GM20000 (cell line): ENCODE data around the gene SS18L1.

Experiments
- DNase-seq: peaks from one replicate; pipeline ENCODE4 v3.0.0; 2012; ENCODE audit warnings: low spot score
- TF ChIP-seq, protein P1 (sequence below): IDR thresholded peaks from 2 replicates; pipeline ENCODE4 v1.5.1; 2012; ENCODE audit warnings: mild to moderate bottlenecking, control low read depth; ENCODE audit errors: extremely low read depth, missing control alignments

Gene SS18L1

DNA sequence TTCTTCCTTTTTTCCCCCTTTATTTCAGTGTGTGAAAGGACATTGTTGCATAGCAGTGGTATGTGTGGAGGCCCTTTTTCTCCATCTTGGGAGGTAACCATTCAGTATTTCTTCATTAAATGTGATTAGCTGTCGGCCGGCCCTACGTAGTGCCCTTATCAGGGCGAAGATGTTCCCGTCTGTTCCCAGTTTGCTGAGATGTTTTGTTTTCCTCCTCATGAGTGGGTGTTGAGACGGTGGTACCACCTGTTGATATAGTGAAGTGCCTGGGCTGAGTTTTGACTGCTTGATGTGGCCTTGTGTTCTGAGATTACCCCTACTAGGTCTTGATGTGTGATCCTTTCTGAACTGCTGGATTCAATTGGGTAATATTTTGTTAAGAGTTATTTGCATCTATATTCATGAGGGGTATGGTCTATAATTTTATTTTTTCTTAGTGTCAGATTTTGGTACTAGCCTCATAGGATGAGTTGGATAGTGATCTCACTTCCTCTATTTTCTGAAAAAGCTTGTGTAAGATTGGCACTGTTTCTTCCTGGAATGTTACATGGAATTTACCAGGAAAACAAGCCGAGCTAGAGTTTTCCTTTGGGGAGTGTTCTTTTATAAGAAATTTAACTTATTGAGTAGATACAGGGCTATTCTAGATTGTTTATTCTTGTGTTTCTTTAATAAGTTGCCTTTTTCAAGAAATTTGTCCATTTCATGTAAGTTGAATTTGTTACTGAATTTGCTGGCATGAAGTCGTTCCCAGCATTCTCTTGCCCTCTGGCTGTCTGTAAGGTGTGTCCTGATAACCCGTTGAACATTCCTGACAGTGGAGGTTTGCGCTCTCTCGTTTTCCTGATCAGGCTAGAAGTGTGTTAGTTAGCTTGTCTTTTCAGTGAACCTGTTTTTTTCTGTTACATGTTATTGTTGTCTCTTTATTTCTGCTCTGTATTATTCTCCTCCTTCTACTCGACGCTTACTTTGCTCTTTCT, 43.6 kb downstream of the SS18L1 start:
- TF ChIP-seq, protein P1, sequence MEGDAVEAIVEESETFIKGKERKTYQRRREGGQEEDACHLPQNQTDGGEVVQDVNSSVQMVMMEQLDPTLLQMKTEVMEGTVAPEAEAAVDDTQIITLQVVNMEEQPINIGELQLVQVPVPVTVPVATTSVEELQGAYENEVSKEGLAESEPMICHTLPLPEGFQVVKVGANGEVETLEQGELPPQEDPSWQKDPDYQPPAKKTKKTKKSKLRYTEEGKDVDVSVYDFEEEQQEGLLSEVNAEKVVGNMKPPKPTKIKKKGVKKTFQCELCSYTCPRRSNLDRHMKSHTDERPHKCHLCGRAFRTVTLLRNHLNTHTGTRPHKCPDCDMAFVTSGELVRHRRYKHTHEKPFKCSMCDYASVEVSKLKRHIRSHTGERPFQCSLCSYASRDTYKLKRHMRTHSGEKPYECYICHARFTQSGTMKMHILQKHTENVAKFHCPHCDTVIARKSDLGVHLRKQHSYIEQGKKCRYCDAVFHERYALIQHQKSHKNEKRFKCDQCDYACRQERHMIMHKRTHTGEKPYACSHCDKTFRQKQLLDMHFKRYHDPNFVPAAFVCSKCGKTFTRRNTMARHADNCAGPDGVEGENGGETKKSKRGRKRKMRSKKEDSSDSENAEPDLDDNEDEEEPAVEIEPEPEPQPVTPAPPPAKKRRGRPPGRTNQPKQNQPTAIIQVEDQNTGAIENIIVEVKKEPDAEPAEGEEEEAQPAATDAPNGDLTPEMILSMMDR, result no peak
- DNase-seq, result no peak

DNA sequence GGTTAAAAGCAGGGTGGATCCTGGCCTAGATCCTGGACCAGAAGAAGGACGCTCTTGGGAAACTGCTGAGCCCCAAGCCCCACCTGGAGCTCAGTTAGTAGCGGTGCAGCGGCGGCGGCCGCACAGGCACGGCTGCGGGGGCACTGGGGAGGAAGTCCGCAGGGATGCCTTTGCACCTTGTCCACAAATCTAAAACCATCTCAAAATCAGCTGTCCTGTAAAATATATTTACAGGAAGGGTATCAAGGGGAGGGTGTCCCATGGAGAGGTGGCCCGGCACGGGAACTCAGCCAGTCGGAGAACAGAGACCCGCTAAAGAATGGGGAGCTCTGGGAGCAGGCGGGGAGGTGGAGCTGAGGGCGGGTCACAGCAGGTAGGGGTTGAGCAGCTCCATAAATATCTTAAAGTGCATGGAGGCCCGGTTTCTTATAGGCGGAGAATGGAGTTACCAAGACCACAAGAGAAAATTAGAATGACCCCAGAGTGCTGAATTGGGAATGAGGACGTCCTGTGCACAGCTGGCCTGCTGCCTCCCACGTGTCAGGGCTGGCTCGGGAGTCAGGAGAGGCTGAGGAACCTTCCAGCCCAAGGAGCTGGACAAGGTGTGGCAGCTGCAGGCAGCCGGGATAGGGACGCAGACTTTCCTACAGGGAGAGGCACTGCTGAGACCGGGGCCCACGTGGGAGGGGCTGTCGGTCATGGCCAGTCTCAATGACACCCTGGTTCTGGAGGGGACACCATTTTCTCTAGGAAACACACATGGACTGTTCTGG, 47.3 kb downstream of the SS18L1 start:
- no peak for DNase-seq
- TF ChIP-seq, protein P1, result no peak

- TF ChIP-seq, protein P1, result no peak
- no peak for DNase-seq
These were observed 48.4 kb downstream of the SS18L1 start for GRCh38 chr20:62191781-62192559.

DNA sequence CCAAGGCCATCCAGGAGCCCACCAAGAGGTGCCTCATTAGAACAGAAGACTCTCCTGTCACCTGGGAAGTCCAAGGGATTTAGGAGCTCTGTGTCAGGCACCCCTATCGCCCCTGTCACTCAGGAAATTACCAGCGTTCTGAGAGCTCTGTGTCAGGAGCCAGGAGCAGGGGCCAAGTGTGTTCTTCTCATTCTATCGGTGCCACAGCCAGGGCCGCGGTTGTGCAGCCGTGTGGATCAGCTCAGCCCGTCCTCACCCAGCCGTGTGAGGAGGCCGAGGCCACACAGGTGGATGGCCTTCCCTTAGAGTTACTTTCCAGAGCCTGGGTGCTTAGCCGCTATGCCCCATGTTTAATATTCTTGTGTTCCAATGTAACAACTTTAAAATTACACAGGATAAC, 49.1 kb downstream of the SS18L1 start:
- DNase-seq, result no peak

GRCh38 chr20:62193079-62194025, 49.8 kb downstream of the SS18L1 start:
- TF ChIP-seq, protein P1, result no peak
- no peak for DNase-seq

More for the DNA sequence above, 49.1 kb downstream of the SS18L1 start:
- TF ChIP-seq, protein P1, result no peak

DNA sequence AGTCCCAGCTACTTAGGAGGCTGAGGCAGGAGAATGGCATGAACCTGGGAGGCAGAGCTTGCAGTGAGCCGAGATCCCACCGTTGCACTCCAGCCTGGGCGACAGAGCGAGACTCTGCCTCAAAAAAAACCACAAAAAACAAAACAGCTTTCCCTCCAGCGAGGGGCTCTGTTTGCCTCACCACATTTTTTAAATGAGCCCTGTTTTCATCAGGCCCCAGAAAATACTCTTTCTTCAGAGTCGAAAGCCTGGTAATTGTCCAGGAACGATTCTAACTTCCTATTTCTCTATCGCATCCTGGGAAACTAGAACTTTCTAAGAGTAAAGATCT, 51.5 kb downstream of the SS18L1 start:
- TF ChIP-seq, protein P1, result no peak
- no peak for DNase-seq
